A673 (cell line): ENCODE data around the gene KIF4A.

Source experiments
- CTCF ChIP-seq: fragments of 300-800, 200-600 bp; sonication (generic); conservative IDR thresholded peaks from 2 replicates; pipeline ENCODE4 v1.5.1; 2017; ENCODE audit warnings: low read depth, mild to moderate bottlenecking, antibody characterized with exemption, low read length, moderate library complexity, mixed read lengths
- EZH2 ChIP-seq: fragments of 200-600 bp; sonication (generic); IDR thresholded peaks from 2 replicates; pipeline ENCODE4 v1.6.1; 2017; ENCODE audit warnings: borderline replicate concordance, low read depth, mild to moderate bottlenecking, mixed read lengths, antibody characterized with exemption, low read length; ENCODE audit not compliant: poor library complexity, severe bottlenecking

GRCh38 chrX:70346418-70347070 is 56.6 kb downstream of the KIF4A start:
- TF ChIP-seq CTCF (no peak), EZH2 (no peak)
